PC-9 (cell line): ENCODE results near the gene DPEP1. TPM values are rescaled to one million over a fixed set of nuclear protein-coding genes. Genes with fewer than 3 reads are reported as not detected.
"Not testable (repeated sequence)": the region's sequence is repeated elsewhere in the genome, so short reads cannot be mapped to it uniquely, and the experiment has no call there.

Source experiments
- BruUV-seq: library from RNA; stranded (reverse); fragments of 400-500 nt; replicated peaks from 2 replicates; lab custom pipeline; 2021; lab: Mats Ljungman, UMichigan
- CTCF ChIA-PET: fragments of 300-600 bp; sonication (Branson Sonifier 250); formaldehyde crosslinking; loops from one replicate; lab custom pipeline; 2022; ENCODE audit warnings: antibody characterized with exemption; lab: Charles Lee
- POLR2A ChIA-PET: fragments of 300-600 bp; sonication (Branson Sonifier 250); formaldehyde crosslinking; loops from one replicate; lab custom pipeline; 2022; ENCODE audit warnings: antibody characterized with exemption; ENCODE audit not compliant: unreplicated experiment; lab: Charles Lee
- DNase-seq, 2 experiments: peaks; one replicate each; pipeline versions ENCODE4 v3.0.0 to v3.0.0-alpha.2; 2015 to 2022; ENCODE audit warnings: mixed read lengths in 1 of 2
- H2AFZ ChIP-seq: fragments of 200-600 bp; sonication (generic); 2 replicates; pipeline ENCODE4 v1.8.1; 2017; ENCODE audit warnings: antibody characterized with exemption
- H3F3A ChIP-seq: fragments of 200-600 bp; sonication (generic); 2 replicates; pipeline ENCODE4 v1.8.1; 2017; ENCODE audit warnings: antibody characterized with exemption, mild to moderate bottlenecking, low read depth; ENCODE audit not compliant: insufficient read depth
- H3K27ac ChIP-seq: fragments of 200-600 bp; sonication (generic); 2 replicates; pipeline ENCODE4 v1.6.1; 2016; ENCODE audit warnings: mixed run types
- H3K27me3 ChIP-seq: fragments of 200-600 bp; sonication (generic); 2 replicates; pipeline ENCODE4 v1.6.1; 2016; ENCODE audit warnings: low read depth, mixed run types; ENCODE audit not compliant: insufficient read depth
- H3K36me3 ChIP-seq: fragments of 200-600 bp; sonication (generic); 2 replicates; pipeline ENCODE4 v1.6.1; 2016; ENCODE audit warnings: low read depth, mixed run types
- H3K4me1 ChIP-seq: fragments of 200-600 bp; sonication (generic); replicated peaks from 2 replicates; pipeline ENCODE4 v1.6.1; 2016; ENCODE audit warnings: mixed run types; ENCODE audit not compliant: insufficient read depth
- H3K4me2 ChIP-seq: fragments of 200-600 bp; sonication (generic); 2 replicates; pipeline ENCODE4 v1.6.1; 2017; ENCODE audit warnings: mixed run types
- H3K4me3 ChIP-seq: fragments of 200-600 bp; sonication (generic); 2 replicates; pipeline ENCODE4 v1.6.1; 2016; ENCODE audit warnings: mixed run types
- H3K79me2 ChIP-seq: fragments of 200-600 bp; sonication (generic); 2 replicates; pipeline ENCODE4 v1.6.1; 2017; ENCODE audit warnings: low read depth, mixed run types
- H3K9me2 ChIP-seq: fragments of 200-600 bp; sonication (generic); 2 replicates; pipeline ENCODE4 v1.8.1; 2017; ENCODE audit warnings: mild to moderate bottlenecking; ENCODE audit not compliant: insufficient read depth
- H3K9me3 ChIP-seq: fragments of 200-600 bp; sonication (generic); 2 replicates; pipeline ENCODE4 v1.8.1; 2016; ENCODE audit warnings: low read depth; ENCODE audit not compliant: insufficient read depth
- H4K20me1 ChIP-seq: fragments of 200-600 bp; sonication (generic); 2 replicates; pipeline ENCODE4 v1.8.1; 2017; ENCODE audit not compliant: insufficient read depth
- EZH2 ChIP-seq: fragments of 200-600 bp; sonication (generic); IDR thresholded peaks from 2 replicates; pipeline ENCODE4 v1.8.0; 2017; ENCODE audit warnings: antibody characterized with exemption, low read depth
- intact Hi-C: fragments of 100-400 bp; cut with micrococcal nuclease; formaldehyde crosslinking; loops from one replicate; pipeline ENCODE4 v1.10.0; 2022; ENCODE audit not compliant: unreplicated experiment
- total RNA-seq: library from RNA; stranded (reverse); gene quantifications from 2 replicates; pipeline ENCODE4 v1.2.3, GENCODE V29; 2021
- TF ChIP-seq, protein P1 (sequence below): fragments of 200-600 bp; sonication (generic); conservative IDR thresholded peaks from 2 replicates; pipeline ENCODE4 v1.6.1; 2017; ENCODE audit warnings: mixed run types, antibody characterized with exemption, mild to moderate bottlenecking, moderate library complexity

Gene DPEP1
- total RNA-seq, 1 experiment from 2014 or later = not detected

- H3K4me1 ChIP-seq, H3K9me2 ChIP-seq, intact Hi-C loops, H3K79me2 ChIP-seq, H3F3A ChIP-seq, H3K9me3 ChIP-seq, POLR2A ChIA-PET, H3K36me3 ChIP-seq, H3K27ac ChIP-seq, H2AFZ ChIP-seq, H3K4me2 ChIP-seq, H3K27me3 ChIP-seq, H4K20me1 ChIP-seq, CTCF ChIA-PET, BruUV-seq, H3K4me3 ChIP-seq: not testable (repeated sequence)
- peak in 1 of 2 experiments; percentile 31 for DNase-seq
- TF ChIP-seq, protein P1, sequence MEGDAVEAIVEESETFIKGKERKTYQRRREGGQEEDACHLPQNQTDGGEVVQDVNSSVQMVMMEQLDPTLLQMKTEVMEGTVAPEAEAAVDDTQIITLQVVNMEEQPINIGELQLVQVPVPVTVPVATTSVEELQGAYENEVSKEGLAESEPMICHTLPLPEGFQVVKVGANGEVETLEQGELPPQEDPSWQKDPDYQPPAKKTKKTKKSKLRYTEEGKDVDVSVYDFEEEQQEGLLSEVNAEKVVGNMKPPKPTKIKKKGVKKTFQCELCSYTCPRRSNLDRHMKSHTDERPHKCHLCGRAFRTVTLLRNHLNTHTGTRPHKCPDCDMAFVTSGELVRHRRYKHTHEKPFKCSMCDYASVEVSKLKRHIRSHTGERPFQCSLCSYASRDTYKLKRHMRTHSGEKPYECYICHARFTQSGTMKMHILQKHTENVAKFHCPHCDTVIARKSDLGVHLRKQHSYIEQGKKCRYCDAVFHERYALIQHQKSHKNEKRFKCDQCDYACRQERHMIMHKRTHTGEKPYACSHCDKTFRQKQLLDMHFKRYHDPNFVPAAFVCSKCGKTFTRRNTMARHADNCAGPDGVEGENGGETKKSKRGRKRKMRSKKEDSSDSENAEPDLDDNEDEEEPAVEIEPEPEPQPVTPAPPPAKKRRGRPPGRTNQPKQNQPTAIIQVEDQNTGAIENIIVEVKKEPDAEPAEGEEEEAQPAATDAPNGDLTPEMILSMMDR = peak; percentile 73
These were observed 53.6 kb downstream of the DPEP1 start for GRCh38 chr16:89667000-89667399.

DNA sequence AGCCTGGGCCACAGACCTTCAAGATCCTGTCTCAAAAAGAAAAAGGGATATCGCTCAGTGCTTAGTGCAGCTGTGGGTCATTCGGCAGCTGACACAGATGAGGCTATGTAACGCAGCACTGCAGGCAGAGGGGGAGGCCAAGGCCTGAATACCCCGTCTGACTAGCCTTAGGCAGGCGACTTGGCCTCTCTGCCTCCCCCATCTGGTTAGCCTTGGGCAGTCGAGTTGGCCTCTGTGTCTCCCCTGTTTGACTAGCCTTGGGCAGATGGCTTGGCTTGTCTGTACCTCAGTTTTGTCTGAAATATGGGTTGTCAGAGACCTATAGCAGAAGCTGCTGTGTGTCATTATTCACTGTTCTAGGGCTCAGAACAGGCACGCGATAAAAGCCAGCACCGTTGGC, 54.2 kb downstream of the DPEP1 start:
- peaks cover 4% of the 10 kb centered on the region; the same call in 1 of the 2 replicates for H3F3A ChIP-seq
- no peaks in the 10 kb centered on the region for H3K9me2 ChIP-seq
- H3K4me2 ChIP-seq = no peak overlapping the region
- ChIA-PET POLR2A (no interaction called here), CTCF (no interaction called here)
- no TSS peak for BruUV-seq
- no peak for DNase-seq
- no peaks in the 10 kb centered on the region for H3K9me3 ChIP-seq
- intact Hi-C loops = no loop called here
- H3K36me3 ChIP-seq = no peaks in the 10 kb centered on the region
- TF ChIP-seq, protein P1 = no peak
- TF ChIP-seq EZH2 = no peak
- no peaks in the 10 kb centered on the region for H4K20me1 ChIP-seq
- H3K27ac ChIP-seq = no peak overlapping the region
- no peak overlapping the region for H2AFZ ChIP-seq
- H3K4me1 ChIP-seq = 0 out of 2 replicates have a peak, but pooled peaks cover 4% of the 10 kb centered on the region
- no peaks in the 10 kb centered on the region for H3K79me2 ChIP-seq
- H3K27me3 ChIP-seq = no peaks in the 10 kb centered on the region
- H3K4me3 ChIP-seq = no peak overlapping the region

DNA sequence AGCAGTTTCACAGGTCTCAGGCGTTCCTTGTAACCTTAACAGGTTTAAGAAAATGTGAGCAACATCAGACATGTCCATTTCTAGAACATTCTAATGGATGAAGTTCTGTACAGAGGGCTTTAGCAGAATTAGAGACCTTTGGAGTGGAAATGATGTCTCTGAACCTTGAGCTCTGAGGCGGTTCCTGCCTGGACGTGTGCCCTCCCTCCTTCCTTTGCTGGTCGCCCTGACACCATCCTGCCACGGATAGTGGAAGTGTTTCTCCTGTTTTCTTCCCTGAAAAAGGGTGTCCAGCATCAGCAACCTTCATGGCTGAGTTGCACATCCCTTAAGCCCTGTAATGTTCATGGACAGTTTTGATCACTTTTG, 55.3 kb downstream of the DPEP1 start:
- Histone ChIP-seq H3K79me2 (no peaks in the 10 kb centered on the region), H3K36me3 (no peaks in the 10 kb centered on the region), H3K9me3 (no peaks in the 10 kb centered on the region), H3K4me2 (no peak overlapping the region), H3K9me2 (no peaks in the 10 kb centered on the region), H3K4me1 (0 out of 2 replicates have a peak, but pooled peaks cover 4% of the 10 kb centered on the region), H3K27ac (no peak overlapping the region), H3K4me3 (no peak overlapping the region), H2AFZ (no peak overlapping the region), H3K27me3 (no peaks in the 10 kb centered on the region), H4K20me1 (no peaks in the 10 kb centered on the region), H3F3A (peaks cover 7% of the 10 kb centered on the region; the same call in 1 of the 2 replicates)
- POLR2A ChIA-PET = no interaction called here
- no TSS peak for BruUV-seq
- CTCF ChIA-PET = interaction anchor here (0.7 kb wide), 2 partner anchors 165 to 254 kb away, joined by 3 read pairs; no protein-coding TSS in a partner anchor
- DNase-seq = no peak
- intact Hi-C loops = no loop called here
- no peak for TF ChIP-seq EZH2
- TF ChIP-seq, protein P1 = no peak
